T-cell (primary cell): Measurements from ENCODE around the gene SPEF1. TPM values are rescaled to one million over a fixed set of nuclear protein-coding genes. Genes with fewer than 3 reads are reported as not detected.

Experiments
- ATAC-seq, 4 experiments: fragments of 200-7000 bp in 3 of 4; fragments of 150-1000 bp in 1 of 4; cut with Tn5 transposase; replicated peaks in 1 of 4; 1 replicate in 3 of 4; 2 replicates in 1 of 4; pipeline ENCODE4 v1.10.0; 2021; ENCODE audit warnings: moderate library complexity in 3 of 4, mild to moderate bottlenecking in 2 of 4, moderate number of reproducible peaks in 1 of 4
- CTCF ChIA-PET, 2 donors: fragments of 300-600 bp; sonication (Branson Sonifier 250); formaldehyde crosslinking; loops; one replicate each; lab custom pipeline; 2022; ENCODE audit warnings: antibody characterized with exemption in 2 of 2; lab: Charles Lee
- POLR2A ChIA-PET, 2 donors: fragments of 300-600 bp; sonication (Branson Sonifier 250); formaldehyde crosslinking; loops; one replicate each; lab custom pipeline; 2022; ENCODE audit warnings: antibody characterized with exemption in 2 of 2; lab: Charles Lee
- DNase-seq, 35 experiments: peaks; one replicate each; pipeline versions ENCODE4 v3.0.0 to v3.0.0-alpha.2; 2013 to 2023
- H3K27ac ChIP-seq: one replicate; pipeline ENCODE4 v1.5.1; 2013; ENCODE audit warnings: low read length
- H3K27me3 ChIP-seq, 2 experiments: replicated peaks in 1 of 2; 1 replicate in 1 of 2; 2 replicates in 1 of 2; pipeline versions ENCODE4 v1.6.1 to v1.7.0; 2013; ENCODE audit warnings: low read length in 1 of 2, mixed read lengths in 1 of 2; ENCODE audit not compliant: control insufficient read depth in 2 of 2, insufficient read depth in 2 of 2; ENCODE audit errors: extremely low read depth in 1 of 2
- H3K36me3 ChIP-seq, 2 donors: 1 replicate in 1 of 2; 2 replicates in 1 of 2; pipeline versions ENCODE4 v1.6.1 to v1.7.0; 2013; ENCODE audit warnings: low read length in 1 of 2; ENCODE audit not compliant: control insufficient read depth in 2 of 2, insufficient read depth in 1 of 2; ENCODE audit errors: extremely low read depth in 1 of 2
- H3K4me1 ChIP-seq, 2 experiments: 1 replicate in 1 of 2; 2 replicates in 1 of 2; pipeline versions ENCODE4 v1.6.1 to v1.7.0; 2013; ENCODE audit warnings: low read length in 2 of 2, mixed read lengths in 1 of 2; ENCODE audit not compliant: insufficient read depth in 2 of 2, control insufficient read depth in 1 of 2; ENCODE audit errors: extremely low read depth in 1 of 2
- H3K4me3 ChIP-seq, 2 donors: 1 replicate in 1 of 2; 2 replicates in 1 of 2; pipeline versions ENCODE4 v1.5.1 to v1.7.0; 2013; ENCODE audit warnings: mild to moderate bottlenecking in 2 of 2, low read length in 1 of 2, moderate library complexity in 1 of 2; ENCODE audit not compliant: control insufficient read depth in 1 of 2; ENCODE audit errors: extremely low read depth in 1 of 2
- H3K9me3 ChIP-seq: 2 replicates; pipeline ENCODE4 v1.7.0; 2013
- H3K27ac Mint-ChIP-seq, 2 donors: one replicate each; pipeline ENCODE4 v1.8.0; 2020 to 2021; ENCODE audit warnings: mild to moderate bottlenecking in 2 of 2, mixed read lengths in 2 of 2
- H3K27me3 Mint-ChIP-seq, 2 donors: one replicate each; pipeline ENCODE4 v1.8.0; 2021 to 2022; ENCODE audit warnings: mixed read lengths in 2 of 2
- H3K36me3 Mint-ChIP-seq: one replicate; pipeline ENCODE4 v1.8.0; 2021; ENCODE audit warnings: mixed read lengths
- H3K4me1 Mint-ChIP-seq, 3 donors: one replicate each; pipeline ENCODE4 v1.8.0; 2020 to 2022; ENCODE audit warnings: mixed read lengths in 3 of 3, mild to moderate bottlenecking in 1 of 3
- H3K4me3 Mint-ChIP-seq, 3 donors: one replicate each; pipeline ENCODE4 v1.8.0; 2020 to 2022; ENCODE audit warnings: mild to moderate bottlenecking in 3 of 3, mixed read lengths in 3 of 3, moderate library complexity in 3 of 3
- H3K9me3 Mint-ChIP-seq, 3 donors: one replicate each; pipeline ENCODE4 v1.8.0; 2020 to 2022; ENCODE audit warnings: mixed read lengths in 3 of 3
- WGBS: methylation state at CpG from one replicate; pipeline ENCODE4 v1.1.5; 2013; ENCODE audit warnings: missing lambda C conversion rate; ENCODE audit not compliant: insufficient coverage; 5-methylcytosine and 5-hydroxymethylcytosine counted together
- total RNA-seq, 35 experiments: library from RNA in 6 of 35; stranded (reverse) in 6 of 35; fragments of 120-200 nt in 1 of 35; gene quantifications; one replicate each; pipeline versions ENCODE4 v1.2.1 to v1.2.4 and lab custom pipeline; 2013 to 2026

Gene SPEF1
- total RNA-seq, 5 donors from 2014 or later (not counting 1 experiment from before 2014, with no cell fraction given) = 0.16 TPM; not detected in 4

DNA sequence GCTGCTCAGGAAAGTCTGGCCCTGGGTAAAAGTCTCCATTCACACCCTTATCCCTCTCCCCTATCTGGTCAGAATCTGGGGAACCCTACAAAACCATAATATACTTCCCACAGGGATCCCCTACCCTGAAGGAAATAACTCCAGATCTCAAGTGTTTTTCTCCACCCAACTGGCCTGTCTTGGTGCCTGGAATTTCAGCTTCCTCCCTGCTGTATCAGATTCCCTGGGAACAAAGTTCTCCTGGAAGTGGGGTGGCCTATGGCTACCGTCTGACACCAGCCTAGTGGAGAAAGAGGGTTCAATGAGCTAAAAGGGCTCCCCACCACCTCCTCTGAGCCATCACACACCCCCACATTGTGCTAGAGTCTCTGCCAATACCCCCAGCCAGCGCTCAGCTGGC, 33.8 kb downstream of the SPEF1 start:
- no peaks in the 10 kb centered on the region for H3K36me3 ChIP-seq
- H3K27ac ChIP-seq = no peak overlapping the region
- no CpG with 5 or more reads among the region's 2 CpGs for WGBS
- H3K27me3 ChIP-seq = peaks cover 0 to 58% of the 10 kb centered on the region in 2 experiments
- H3K4me3 ChIP-seq = no peak overlapping the region
- ATAC-seq (no peak), DNase-seq (no peak)
- Mint-ChIP-seq H3K4me3 (peak overlapping the region in 1 of 3 donors; percentile 34), H3K4me1 (peaks cover 11 to 23% (median 18%) of the 10 kb centered on the region in 3 donors), H3K36me3 (no peaks in the 10 kb centered on the region), H3K27ac (peak overlapping the region in 1 of 2 donors; percentile 11), H3K9me3 (no peaks in the 10 kb centered on the region), H3K27me3 (peaks cover 0 to 24% of the 10 kb centered on the region in 2 donors)
- peaks cover 0 to 13% of the 10 kb centered on the region in 2 experiments for H3K4me1 ChIP-seq
- ChIA-PET POLR2A (no interaction called here), CTCF (no interaction called here)
- H3K9me3 ChIP-seq = no peaks in the 10 kb centered on the region

DNA sequence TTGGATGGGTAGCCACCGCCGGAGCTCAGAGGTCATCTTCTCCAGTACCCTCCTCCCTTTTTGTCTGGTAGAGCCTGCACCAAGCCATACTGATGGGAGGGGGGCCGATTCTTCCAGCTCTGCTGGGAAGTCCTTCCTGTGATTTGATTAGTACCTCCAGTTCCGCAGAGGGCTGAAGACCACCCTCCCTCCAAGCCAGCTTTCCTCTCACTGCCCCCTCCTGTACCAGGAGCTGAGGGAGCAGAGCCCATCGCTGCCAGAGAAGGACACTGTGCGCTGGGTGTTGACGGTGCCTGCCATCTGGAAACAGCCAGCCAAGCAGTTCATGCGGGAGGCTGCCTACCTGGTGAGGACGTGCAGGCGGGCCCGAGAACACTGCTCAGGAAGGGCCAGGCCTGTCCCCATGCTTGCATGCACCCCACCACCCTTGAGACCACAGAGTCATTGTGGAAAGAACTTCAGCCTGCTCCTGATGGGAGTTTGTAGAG, 35.5 kb downstream of the SPEF1 start:
- Histone ChIP-seq H3K27me3 (peaks cover 0 to 56% of the 10 kb centered on the region in 2 experiments), H3K27ac (no peak overlapping the region), H3K36me3 (no peaks in the 10 kb centered on the region), H3K4me3 (no peak overlapping the region), H3K9me3 (no peaks in the 10 kb centered on the region), H3K4me1 (peaks cover 0 to 13% of the 10 kb centered on the region in 2 experiments)
- Mint-ChIP-seq H3K4me3 (peak overlapping the region in 1 of 3 donors; percentile 82), H3K9me3 (no peaks in the 10 kb centered on the region), H3K27ac (no peak overlapping the region), H3K4me1 (peaks cover 7 to 15% (median 13%) of the 10 kb centered on the region in 3 donors), H3K27me3 (peaks cover 0 to 24% of the 10 kb centered on the region in 2 donors), H3K36me3 (no peaks in the 10 kb centered on the region)
- CTCF ChIA-PET = no interaction called here
- POLR2A ChIA-PET = interaction anchor here in 1 of 2 donors (0.6 kb wide), 1 partner anchor 1275 kb away, joined by 4 read pairs; the partner anchor contains the start of gene SNRPB
- no peak for ATAC-seq
- no peak for DNase-seq
- WGBS = 100% methylated on average over 2 of the region's 11 CpGs

DNA sequence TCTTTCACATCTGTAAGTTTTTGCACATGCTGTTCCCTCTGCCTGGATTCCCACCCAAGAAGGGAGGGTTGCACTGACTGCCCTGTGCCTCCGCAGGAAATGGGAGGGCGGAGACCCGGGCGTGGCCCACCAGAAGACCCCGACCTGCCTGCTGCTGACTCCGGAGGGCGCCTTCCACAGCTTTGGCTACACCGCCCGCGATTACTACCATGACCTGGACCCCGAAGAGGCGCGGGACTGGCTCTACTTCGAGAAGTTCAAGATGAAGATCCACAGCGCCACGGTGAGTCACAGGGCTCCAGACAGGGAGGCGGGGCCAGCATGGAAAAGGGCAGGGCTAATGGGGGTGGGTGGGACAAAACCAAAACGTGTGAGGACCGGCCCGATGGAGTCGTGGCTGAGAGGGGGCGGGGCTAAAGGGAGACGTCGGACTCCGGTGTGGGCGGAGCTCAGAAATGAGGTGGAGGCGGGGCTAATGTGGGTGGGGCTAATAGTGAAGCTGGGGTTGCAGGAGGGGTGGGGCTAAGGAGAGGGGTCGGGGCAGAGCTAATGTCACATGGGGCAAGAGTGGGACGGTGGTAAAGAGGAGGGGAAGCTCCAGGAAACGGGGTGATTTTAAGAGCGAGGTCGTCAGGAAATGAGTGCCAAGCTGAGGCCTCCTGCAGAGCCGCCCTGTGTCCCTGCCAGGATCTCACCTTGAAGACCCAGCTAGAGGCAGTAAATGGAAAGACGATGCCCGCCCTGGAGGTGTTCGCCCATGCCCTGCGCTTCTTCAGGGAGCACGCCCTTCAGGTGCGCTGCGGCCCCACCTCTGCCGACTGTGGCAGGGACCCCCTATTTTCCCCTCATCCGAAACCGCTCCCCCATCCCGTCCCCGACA, 36.2 kb downstream of the SPEF1 start:
- Mint-ChIP-seq H3K4me1 (peaks cover 7 to 14% (median 13%) of the 10 kb centered on the region in 3 donors), H3K27ac (peak overlapping the region in 1 of 2 donors; percentile 3), H3K27me3 (peaks cover 0 to 23% of the 10 kb centered on the region in 2 donors), H3K4me3 (peak overlapping the region; percentile 56 to 82 (median 62)), H3K36me3 (no peaks in the 10 kb centered on the region), H3K9me3 (no peaks in the 10 kb centered on the region)
- no peaks in the 10 kb centered on the region for H3K36me3 ChIP-seq
- H3K9me3 ChIP-seq = no peaks in the 10 kb centered on the region
- H3K27me3 ChIP-seq = peaks cover 0 to 58% of the 10 kb centered on the region in 2 experiments
- ChIA-PET POLR2A (interaction anchor here in 1 of 2 donors (0.6 kb wide), 1 partner anchor 1274 kb away, joined by 4 read pairs; the partner anchor contains the start of gene SNRPB), CTCF (interaction anchor here in 1 of 2 donors (0.6 kb wide), 2 partner anchors 291 to 361 kb away, joined by 3 read pairs; no protein-coding TSS in a partner anchor)
- no peak overlapping the region for H3K27ac ChIP-seq
- peaks cover 0 to 13% of the 10 kb centered on the region in 2 experiments for H3K4me1 ChIP-seq
- ATAC-seq (peak; percentile 70 to 90 (median 80)), DNase-seq (peak; percentile 29 to 78 (median 62))
- 43% methylated on average over 33 of the region's 45 CpGs for WGBS
- H3K4me3 ChIP-seq = peak overlapping the region in 1 of 2 donors; percentile 30

DNA sequence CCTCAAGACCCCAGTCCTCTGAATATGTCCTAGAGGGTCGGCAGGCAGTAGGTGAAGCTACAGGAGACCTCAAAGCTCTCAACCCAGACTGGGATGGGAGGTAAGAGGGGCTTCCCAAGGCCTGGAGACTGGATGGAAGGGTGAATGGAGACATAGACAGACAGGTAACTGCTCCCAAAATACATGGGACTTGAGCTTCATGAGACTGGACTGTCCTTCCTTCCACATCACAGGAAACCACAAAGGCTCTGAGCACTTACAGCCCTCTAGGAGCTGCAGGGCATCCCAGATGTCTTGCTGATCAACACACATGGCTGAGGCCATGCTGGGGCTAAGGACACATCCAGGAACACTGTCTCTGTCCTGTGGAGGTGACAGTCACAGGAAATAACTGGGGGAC, 37.2 kb downstream of the SPEF1 start:
- peaks cover 0 to 13% of the 10 kb centered on the region in 2 experiments for H3K4me1 ChIP-seq
- ChIA-PET CTCF (interaction anchor here in 1 of 2 donors (0.5 kb wide), 1 partner anchor 1343 kb away, joined by 3 read pairs; no protein-coding TSS in a partner anchor), POLR2A (no interaction called here)
- ATAC-seq (no peak), DNase-seq (no peak)
- H3K9me3 Mint-ChIP-seq = no peaks in the 10 kb centered on the region
- peak overlapping the region in 1 of 3 donors; percentile 82 for H3K4me3 Mint-ChIP-seq
- no peaks in the 10 kb centered on the region for H3K9me3 ChIP-seq
- H3K27me3 ChIP-seq = peaks cover 0 to 54% of the 10 kb centered on the region in 2 experiments
- no peaks in the 10 kb centered on the region for H3K36me3 ChIP-seq
- H3K36me3 Mint-ChIP-seq = no peaks in the 10 kb centered on the region
- no peak overlapping the region for H3K4me3 ChIP-seq
- peaks cover 0 to 22% of the 10 kb centered on the region in 2 donors for H3K27me3 Mint-ChIP-seq
- WGBS = no CpG with 5 or more reads among the region's 1 CpG
- H3K27ac Mint-ChIP-seq = no peak overlapping the region
- peaks cover 7 to 14% (median 13%) of the 10 kb centered on the region in 3 donors for H3K4me1 Mint-ChIP-seq
- no peak overlapping the region for H3K27ac ChIP-seq

DNA sequence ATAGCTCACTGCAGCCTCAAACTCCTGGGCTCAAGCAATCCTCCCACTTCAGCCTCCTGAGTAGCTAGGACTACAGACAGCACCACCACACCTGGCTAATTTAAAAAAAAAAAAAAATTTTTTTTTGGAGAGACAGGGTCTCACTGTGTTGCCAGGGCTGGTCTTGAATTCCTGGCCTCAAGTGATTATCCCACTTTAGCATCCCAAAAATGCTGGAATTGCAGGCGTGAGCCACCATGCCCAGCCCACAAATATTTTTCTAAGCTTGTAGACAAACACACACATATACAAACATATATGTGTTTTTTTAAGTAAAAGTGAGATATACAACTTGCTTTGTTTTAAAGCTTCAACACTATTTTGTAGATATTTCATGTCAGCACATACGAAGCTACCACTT, 38.0 kb downstream of the SPEF1 start:
- H3K27me3 Mint-ChIP-seq = peaks cover 0 to 18% of the 10 kb centered on the region in 2 donors
- CTCF ChIA-PET = no interaction called here
- Histone ChIP-seq H3K9me3 (no peaks in the 10 kb centered on the region), H3K4me3 (no peak overlapping the region), H3K27me3 (peaks cover 0 to 47% of the 10 kb centered on the region in 2 experiments), H3K4me1 (peaks cover 0 to 13% of the 10 kb centered on the region in 2 experiments), H3K27ac (no peak overlapping the region), H3K36me3 (no peaks in the 10 kb centered on the region)
- peaks cover 7 to 14% (median 13%) of the 10 kb centered on the region in 3 donors for H3K4me1 Mint-ChIP-seq
- no peak for ATAC-seq
- POLR2A ChIA-PET = interaction anchor here in 1 of 2 donors (0.6 kb wide), 1 partner anchor 23 kb away, joined by 4 read pairs; no protein-coding TSS in a partner anchor
- no peak overlapping the region for H3K27ac Mint-ChIP-seq
- H3K9me3 Mint-ChIP-seq = no peaks in the 10 kb centered on the region
- H3K4me3 Mint-ChIP-seq = no peak overlapping the region
- no CpG with 5 or more reads among the region's 2 CpGs for WGBS
- no peak for DNase-seq
- H3K36me3 Mint-ChIP-seq = no peaks in the 10 kb centered on the region

DNA sequence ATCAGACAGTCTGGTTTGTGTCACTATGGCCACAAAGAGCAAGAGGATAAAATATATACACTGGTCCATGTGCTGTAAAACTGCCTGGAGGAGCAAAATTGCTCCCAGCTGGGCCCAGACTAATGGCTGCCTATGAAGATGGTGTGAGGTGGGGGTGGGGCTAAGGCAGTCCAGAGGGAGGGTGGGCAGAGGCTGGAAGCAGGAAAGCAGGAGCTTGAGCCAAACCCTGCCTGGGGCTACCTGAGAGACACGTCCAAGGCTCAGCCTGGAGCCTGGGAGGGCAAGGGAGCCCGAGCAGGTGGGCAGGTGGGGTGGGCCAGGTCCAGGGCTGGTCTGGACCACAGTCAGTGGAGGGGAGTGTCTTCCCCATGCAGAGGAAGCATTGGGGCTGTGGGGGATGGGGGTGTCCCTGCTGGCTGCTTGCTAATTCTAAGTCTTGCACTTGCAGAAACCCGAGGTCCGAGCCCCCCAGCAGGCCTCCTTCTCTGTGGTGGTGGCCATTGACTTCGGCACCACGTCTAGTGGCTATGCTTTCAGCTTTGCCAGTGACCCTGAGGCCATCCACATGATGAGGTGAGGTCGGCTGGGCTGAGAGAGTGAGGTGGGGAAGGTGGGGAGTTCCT, 39.3 kb downstream of the SPEF1 start:
- ChIA-PET POLR2A (interaction anchor here in 1 of 2 donors (0.6 kb wide), 1 partner anchor 181 kb away, joined by 3 read pairs; no protein-coding TSS in a partner anchor), CTCF (no interaction called here)
- H3K4me3 ChIP-seq = no peak overlapping the region
- DNase-seq (no peak), ATAC-seq (no peak)
- H3K4me1 ChIP-seq = peaks cover 0 to 13% of the 10 kb centered on the region in 2 experiments
- H3K27me3 ChIP-seq = peaks cover 0 to 35% of the 10 kb centered on the region in 2 experiments
- H3K36me3 ChIP-seq = no peaks in the 10 kb centered on the region
- H3K27me3 Mint-ChIP-seq = peaks cover 0 to 13% of the 10 kb centered on the region in 2 donors
- H3K27ac Mint-ChIP-seq = no peak overlapping the region
- peaks cover 7 to 14% (median 13%) of the 10 kb centered on the region in 3 donors for H3K4me1 Mint-ChIP-seq
- H3K36me3 Mint-ChIP-seq = no peaks in the 10 kb centered on the region
- no peaks in the 10 kb centered on the region for H3K9me3 Mint-ChIP-seq
- WGBS = 73% methylated on average over 5 of the region's 7 CpGs
- no peaks in the 10 kb centered on the region for H3K9me3 ChIP-seq
- no peak overlapping the region for H3K4me3 Mint-ChIP-seq
- no peak overlapping the region for H3K27ac ChIP-seq
